HEK293T (cell line): Measurements from ENCODE around the gene HTATSF1.

Experiments used
- ARNT ChIP-seq: fragments of 450-650 bp; IDR thresholded peaks from 2 replicates; pipeline ENCODE4 v1.6.1; 2017; ENCODE audit warnings: mild to moderate bottlenecking
- BHLHE40 ChIP-seq: fragments of 450-650 bp; IDR thresholded peaks from 2 replicates; pipeline ENCODE4 v1.6.1; 2016; ENCODE audit warnings: mild to moderate bottlenecking, moderate library complexity, borderline replicate concordance
- FOXK2 ChIP-seq: fragments of 450-650 bp; IDR thresholded peaks from 2 replicates; pipeline ENCODE4 v1.6.1; 2016; ENCODE audit warnings: mild to moderate bottlenecking
- FOXM1 ChIP-seq: fragments of 450-650 bp; IDR thresholded peaks from 2 replicates; pipeline ENCODE4 v1.6.1; 2017; ENCODE audit warnings: mild to moderate bottlenecking, borderline replicate concordance
- HDGF ChIP-seq: fragments of 450-650 bp; IDR thresholded peaks from 2 replicates; pipeline ENCODE4 v1.6.1; 2017; ENCODE audit warnings: antibody characterized with exemption, borderline replicate concordance
- SUZ12 ChIP-seq: fragments of 450-650 bp; IDR thresholded peaks from 2 replicates; pipeline ENCODE4 v1.6.1; 2016; ENCODE audit warnings: mild to moderate bottlenecking
- TARDBP ChIP-seq: fragments of 450-650 bp; IDR thresholded peaks from 2 replicates; pipeline ENCODE4 v1.6.1; 2016
- ZNF384 ChIP-seq: fragments of 450-650 bp; IDR thresholded peaks from 2 replicates; pipeline ENCODE4 v1.6.1; 2016

DNA sequence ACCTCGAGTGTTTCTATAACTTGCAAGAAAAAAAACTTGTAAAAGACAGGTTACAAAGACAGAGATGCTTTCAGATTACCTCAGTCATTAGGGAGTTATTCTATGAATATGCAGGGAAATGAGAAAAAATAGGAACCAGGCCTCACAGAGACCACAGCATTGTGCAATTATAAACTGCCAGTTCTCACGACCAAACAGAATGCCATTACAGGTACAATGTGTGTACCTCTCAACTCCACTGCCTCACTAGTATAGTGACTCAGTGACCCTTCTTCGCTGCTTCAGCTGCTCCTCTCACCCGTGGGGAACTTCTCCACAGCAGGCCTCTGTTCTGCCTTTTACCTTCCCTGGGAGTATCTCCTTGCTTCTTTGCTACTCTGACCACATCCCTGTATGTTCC is 2.3 kb upstream of the HTATSF1 start:
- TF ChIP-seq BHLHE40 (no peak), ZNF384 (no peak), SUZ12 (no peak), FOXK2 (no peak), FOXM1 (no peak), HDGF (no peak), ARNT (no peak), TARDBP (no peak)
